Peyer's patch (tissue), 4 donors: ENCODE results near the gene CADM1. TPM values are rescaled to one million over a fixed set of nuclear protein-coding genes. Genes with fewer than 3 reads are reported as not detected.

Source experiments
- DNase-seq, 3 donors: peaks; one replicate each; pipeline ENCODE4 v3.0.0-alpha.2; 2017 to 2019
- H3K27ac ChIP-seq, 4 donors: fragments of 200-600 bp; sonication (generic); one replicate each; pipeline ENCODE4 v1.5.1; 2016 to 2019
- H3K27me3 ChIP-seq, 2 donors: fragments of 200-600 bp; sonication (generic); one replicate each; pipeline ENCODE4 v1.5.1; 2019
- H3K36me3 ChIP-seq, 3 donors: fragments of 200-600 bp; sonication (generic); one replicate each; pipeline ENCODE4 v1.5.1; 2016 to 2019
- H3K4me1 ChIP-seq, 4 donors: fragments of 200-600 bp; sonication (generic); one replicate each; pipeline ENCODE4 v1.5.1; 2016 to 2019
- H3K4me3 ChIP-seq, 4 donors: fragments of 200-600 bp; sonication (generic); 1 replicate in 3 of 4; 2 replicates in 1 of 4; pipeline ENCODE4 v1.5.1; 2016 to 2019; ENCODE audit warnings: mild to moderate bottlenecking in 1 of 4
- H3K9me3 ChIP-seq, 4 donors: fragments of 200-600 bp; sonication (generic); one replicate each; pipeline ENCODE4 v1.5.1; 2016 to 2019; ENCODE audit warnings: mild to moderate bottlenecking in 1 of 4
- CTCF ChIP-seq, 6 experiments: fragments of 450-650 bp in 4 of 6; fragments of 200-600 bp in 2 of 6; sonication (generic) in 1 of 6; IDR thresholded peaks; one replicate each; pipeline ENCODE4 v1.5.1; 2017 to 2019; ENCODE audit warnings: antibody characterized with exemption in 6 of 6, mild to moderate bottlenecking in 3 of 6, moderate library complexity in 1 of 6
- POLR2A ChIP-seq, 2 donors: fragments of 450-650 bp; IDR thresholded peaks; one replicate each; pipeline ENCODE4 v1.5.1; 2017; ENCODE audit warnings: antibody characterized with exemption in 2 of 2, mild to moderate bottlenecking in 2 of 2, moderate library complexity in 2 of 2
- total RNA-seq, 4 donors: library from RNA; depleted of rRNA; stranded (reverse); fragments of >200 nt; gene quantifications; one replicate each; pipeline ENCODE4 v1.1.0, GENCODE V29; 2016

CADM1 gene
- total RNA-seq, 4 donors from 2014 or later, result 0.38 to 8.3 (median 2.5) TPM

- H3K36me3 ChIP-seq, result no peaks in the 10 kb centered on the region
- no peaks in the 10 kb centered on the region for H3K4me1 ChIP-seq
- H3K27me3 ChIP-seq, result no peaks in the 10 kb centered on the region
- DNase-seq, result no peak
- no peaks in the 10 kb centered on the region for H3K9me3 ChIP-seq
- H3K4me3 ChIP-seq, result no peak overlapping the region
- no peak overlapping the region for H3K27ac ChIP-seq
- TF ChIP-seq POLR2A (IDR thresholded peaks at IDR 0.05) (no peak), CTCF (IDR thresholded peaks at IDR 0.05) (no peak)
These were observed 356.9 kb downstream of the CADM1 start for GRCh38 chr11:115147243-115147807.

GRCh38 chr11:115146425-115146824, 357.8 kb downstream of the CADM1 start:
- H3K27me3 ChIP-seq, result no peaks in the 10 kb centered on the region
- no peaks in the 10 kb centered on the region for H3K9me3 ChIP-seq
- H3K4me1 ChIP-seq, result no peaks in the 10 kb centered on the region
- no peaks in the 10 kb centered on the region for H3K36me3 ChIP-seq
- no peak overlapping the region for H3K4me3 ChIP-seq
- no peak overlapping the region for H3K27ac ChIP-seq
- no peak for TF ChIP-seq CTCF (IDR thresholded peaks at IDR 0.05)
- no peak for TF ChIP-seq POLR2A (IDR thresholded peaks at IDR 0.05)
- DNase-seq, result no peak

- DNase-seq, result no peak
- Histone ChIP-seq H3K9me3 (no peaks in the 10 kb centered on the region), H3K4me3 (no peak overlapping the region), H3K4me1 (no peaks in the 10 kb centered on the region), H3K36me3 (no peaks in the 10 kb centered on the region), H3K27ac (no peak overlapping the region), H3K27me3 (no peaks in the 10 kb centered on the region)
- TF ChIP-seq CTCF (IDR thresholded peaks at IDR 0.05) (no peak), POLR2A (IDR thresholded peaks at IDR 0.05) (no peak)
These were observed 358.9 kb downstream of the CADM1 start for GRCh38 chr11:115145324-115145723.

- no peak overlapping the region for H3K4me3 ChIP-seq
These were observed 359.3 kb downstream of the CADM1 start for GRCh38 chr11:115144914-115145313.

GRCh38 chr11:115144014-115144413, 360.2 kb downstream of the CADM1 start:
- H3K27me3 ChIP-seq, result no peaks in the 10 kb centered on the region
- no peaks in the 10 kb centered on the region for H3K4me1 ChIP-seq
- no peak overlapping the region for H3K4me3 ChIP-seq
- H3K36me3 ChIP-seq, result no peaks in the 10 kb centered on the region
- H3K9me3 ChIP-seq, result no peaks in the 10 kb centered on the region
- TF ChIP-seq CTCF (IDR thresholded peaks at IDR 0.05), result no peak
- TF ChIP-seq POLR2A (IDR thresholded peaks at IDR 0.05), result no peak
- DNase-seq, result no peak
- H3K27ac ChIP-seq, result no peak overlapping the region

More at GRCh38 chr11:115144914-115145313, 359.3 kb downstream of the CADM1 start:
- TF ChIP-seq POLR2A (IDR thresholded peaks at IDR 0.05) (no peak), CTCF (IDR thresholded peaks at IDR 0.05) (no peak)
- H3K36me3 ChIP-seq, result no peaks in the 10 kb centered on the region
- H3K9me3 ChIP-seq, result no peaks in the 10 kb centered on the region
- no peak for DNase-seq
- no peak overlapping the region for H3K27ac ChIP-seq
- no peaks in the 10 kb centered on the region for H3K4me1 ChIP-seq
- no peaks in the 10 kb centered on the region for H3K27me3 ChIP-seq
